Muscle of leg (tissue), 11 donors: ENCODE results near the gene CECR2. TPM values are rescaled to one million over a fixed set of nuclear protein-coding genes. Genes with fewer than 3 reads are reported as not detected.
A peak's percentile ranks its signal among the peaks of the same experiment; 100 is the strongest.

Experiments
- DNase-seq: peaks from one replicate; pipeline ENCODE4 v3.0.0; 2013
- H3K27ac ChIP-seq: one replicate; pipeline ENCODE4 v1.5.1; 2013; ENCODE audit warnings: mild to moderate bottlenecking, low read length, control low read depth
- H3K27me3 ChIP-seq: one replicate; pipeline ENCODE4 v1.6.1; 2013; ENCODE audit warnings: low read length; ENCODE audit not compliant: control insufficient read depth, insufficient read depth
- H3K36me3 ChIP-seq: one replicate; pipeline ENCODE4 v1.6.1; 2013; ENCODE audit warnings: low read length; ENCODE audit not compliant: control insufficient read depth, insufficient read depth
- H3K4me1 ChIP-seq: one replicate; pipeline ENCODE4 v1.6.1; 2013; ENCODE audit warnings: low read length; ENCODE audit not compliant: control insufficient read depth, insufficient read depth
- H3K4me3 ChIP-seq: one replicate; pipeline ENCODE4 v1.5.1; 2013; ENCODE audit warnings: low read length, control low read depth
- H3K9me3 ChIP-seq: replicated peaks from 2 replicates; pipeline ENCODE4 v1.6.1; 2013; ENCODE audit warnings: low read depth, low read length; ENCODE audit not compliant: control insufficient read depth
- WGBS: methylation state at CpG from one replicate; pipeline ENCODE4 v1.1.5; 2013; ENCODE audit warnings: missing lambda C conversion rate; ENCODE audit not compliant: insufficient coverage; 5-methylcytosine and 5-hydroxymethylcytosine counted together
- polyA plus RNA-seq, 8 donors: library from polyadenylated mRNA; unstranded; fragments of 120-200 nt; gene quantifications; one replicate each; pipeline versions ENCODE4 v1.2.1 to v1.2.3, GENCODE V29; 2013; ENCODE audit warnings: inconsistent platforms in 1 of 8, low replicate concordance in 1 of 8; ENCODE audit not compliant: insufficient read length in 8 of 8, insufficient read depth in 1 of 8
- total RNA-seq: library from RNA; stranded (reverse); fragments of 120-200 nt; gene quantifications from one replicate; pipeline ENCODE4 v1.2.4, GENCODE V29; 2013

CECR2 gene
- total and polyA plus RNA-seq, 9 donors, result 10.3 to 26.8 (median 15.8) TPM

- Histone ChIP-seq H3K27ac (no peak overlapping the region), H3K4me1 (peaks cover 3% of the 10 kb centered on the region), H3K9me3 (no peaks in the 10 kb centered on the region), H3K36me3 (peaks cover 3% of the 10 kb centered on the region), H3K27me3 (no peaks in the 10 kb centered on the region), H3K4me3 (no peak overlapping the region)
- WGBS, result 47% methylated on average over 4 of the region's 9 CpGs
- no peak for DNase-seq
Observed at GRCh38 chr22:17491090-17491640, 121.9 kb downstream of the CECR2 start.

- DNase-seq, result no peak
- H3K27ac ChIP-seq, result no peak overlapping the region
- H3K4me3 ChIP-seq, result no peak overlapping the region
- H3K27me3 ChIP-seq, result no peaks in the 10 kb centered on the region
- peaks cover 3% of the 10 kb centered on the region for H3K4me1 ChIP-seq
- H3K9me3 ChIP-seq, result no peaks in the 10 kb centered on the region
- peaks cover 4% of the 10 kb centered on the region for H3K36me3 ChIP-seq
- 27% methylated on average over 3 of the region's 3 CpGs for WGBS
Observed at GRCh38 chr22:17492247-17492646, 123.0 kb downstream of the CECR2 start.

GRCh38 chr22:17493419-17493981, 124.2 kb downstream of the CECR2 start:
- Histone ChIP-seq H3K9me3 (no peaks in the 10 kb centered on the region), H3K27ac (no peak overlapping the region), H3K4me3 (no peak overlapping the region), H3K36me3 (peaks cover 12% of the 10 kb centered on the region), H3K27me3 (no peaks in the 10 kb centered on the region), H3K4me1 (peaks cover 3% of the 10 kb centered on the region)
- WGBS, result 20% methylated on average over 1 of the region's 3 CpGs
- DNase-seq, result no peak

GRCh38 chr22:17496841-17497240, 127.6 kb downstream of the CECR2 start:
- no peak overlapping the region for H3K4me3 ChIP-seq
- no peak overlapping the region for H3K27ac ChIP-seq
- no peaks in the 10 kb centered on the region for H3K9me3 ChIP-seq
- WGBS, result no CpG with 5 or more reads among the region's 5 CpGs
- H3K27me3 ChIP-seq, result no peaks in the 10 kb centered on the region
- H3K4me1 ChIP-seq, result no peaks in the 10 kb centered on the region
- H3K36me3 ChIP-seq, result peaks cover 16% of the 10 kb centered on the region
- peak; percentile 27 for DNase-seq

- no peaks in the 10 kb centered on the region for H3K9me3 ChIP-seq
- DNase-seq, result peak; percentile 85
- no peaks in the 10 kb centered on the region for H3K27me3 ChIP-seq
- WGBS, result no CpG with 5 or more reads among the region's 12 CpGs
- no peak overlapping the region for H3K4me3 ChIP-seq
- H3K27ac ChIP-seq, result no peak overlapping the region
- H3K36me3 ChIP-seq, result peaks cover 34% of the 10 kb centered on the region
- no peaks in the 10 kb centered on the region for H3K4me1 ChIP-seq
Observed at GRCh38 chr22:17501679-17502285, 132.5 kb downstream of the CECR2 start.

- H3K27ac ChIP-seq, result no peak overlapping the region
- DNase-seq, result no peak
- WGBS, result no CpG with 5 or more reads among the region's 3 CpGs
- H3K4me3 ChIP-seq, result no peak overlapping the region
- H3K9me3 ChIP-seq, result no peaks in the 10 kb centered on the region
- no peaks in the 10 kb centered on the region for H3K4me1 ChIP-seq
- no peaks in the 10 kb centered on the region for H3K27me3 ChIP-seq
- peaks cover 40% of the 10 kb centered on the region for H3K36me3 ChIP-seq
Observed at GRCh38 chr22:17508110-17508509, 138.8 kb downstream of the CECR2 start.

- Histone ChIP-seq H3K36me3 (peaks cover 18% of the 10 kb centered on the region), H3K4me3 (no peak overlapping the region), H3K4me1 (peaks cover 9% of the 10 kb centered on the region), H3K27ac (no peak overlapping the region), H3K9me3 (no peaks in the 10 kb centered on the region), H3K27me3 (no peaks in the 10 kb centered on the region)
- 100% methylated on average over 2 of the region's 4 CpGs for WGBS
- no peak for DNase-seq
Observed at GRCh38 chr22:17512960-17513359, 143.7 kb downstream of the CECR2 start.

GRCh38 chr22:17513612-17514011, 144.4 kb downstream of the CECR2 start:
- Histone ChIP-seq H3K4me1 (peaks cover 12% of the 10 kb centered on the region), H3K9me3 (no peaks in the 10 kb centered on the region), H3K27ac (peak overlapping the region; percentile 60), H3K27me3 (no peaks in the 10 kb centered on the region), H3K36me3 (peaks cover 12% of the 10 kb centered on the region), H3K4me3 (no peak overlapping the region)
- no peak for DNase-seq
- no CpG with 5 or more reads among the region's 2 CpGs for WGBS

- Histone ChIP-seq H3K4me3 (no peak overlapping the region), H3K27ac (peak overlapping the region; percentile 60), H3K9me3 (no peaks in the 10 kb centered on the region), H3K4me1 (peaks cover 12% of the 10 kb centered on the region), H3K36me3 (peaks cover 12% of the 10 kb centered on the region), H3K27me3 (no peaks in the 10 kb centered on the region)
- DNase-seq, result peak; percentile 35
- 86% methylated on average over 5 of the region's 7 CpGs for WGBS
Observed at GRCh38 chr22:17514084-17514483, 144.8 kb downstream of the CECR2 start.

GRCh38 chr22:17518406-17518805, 149.1 kb downstream of the CECR2 start:
- Histone ChIP-seq H3K4me3 (no peak overlapping the region), H3K4me1 (peaks cover 12% of the 10 kb centered on the region), H3K36me3 (no peaks in the 10 kb centered on the region), H3K27ac (peak overlapping the region; percentile 22), H3K9me3 (no peaks in the 10 kb centered on the region), H3K27me3 (no peaks in the 10 kb centered on the region)
- 55% methylated on average over 3 of the region's 3 CpGs for WGBS
- peak; percentile 56 for DNase-seq
